Ammon's horn (tissue), 1 donor: ENCODE measurements around the gene ZNF467.

Source experiments
- DNase-seq: peaks from one replicate; pipeline ENCODE4 v3.0.0-alpha.2; 2016; ENCODE audit warnings: low spot score

The ZNF467 gene

DNA sequence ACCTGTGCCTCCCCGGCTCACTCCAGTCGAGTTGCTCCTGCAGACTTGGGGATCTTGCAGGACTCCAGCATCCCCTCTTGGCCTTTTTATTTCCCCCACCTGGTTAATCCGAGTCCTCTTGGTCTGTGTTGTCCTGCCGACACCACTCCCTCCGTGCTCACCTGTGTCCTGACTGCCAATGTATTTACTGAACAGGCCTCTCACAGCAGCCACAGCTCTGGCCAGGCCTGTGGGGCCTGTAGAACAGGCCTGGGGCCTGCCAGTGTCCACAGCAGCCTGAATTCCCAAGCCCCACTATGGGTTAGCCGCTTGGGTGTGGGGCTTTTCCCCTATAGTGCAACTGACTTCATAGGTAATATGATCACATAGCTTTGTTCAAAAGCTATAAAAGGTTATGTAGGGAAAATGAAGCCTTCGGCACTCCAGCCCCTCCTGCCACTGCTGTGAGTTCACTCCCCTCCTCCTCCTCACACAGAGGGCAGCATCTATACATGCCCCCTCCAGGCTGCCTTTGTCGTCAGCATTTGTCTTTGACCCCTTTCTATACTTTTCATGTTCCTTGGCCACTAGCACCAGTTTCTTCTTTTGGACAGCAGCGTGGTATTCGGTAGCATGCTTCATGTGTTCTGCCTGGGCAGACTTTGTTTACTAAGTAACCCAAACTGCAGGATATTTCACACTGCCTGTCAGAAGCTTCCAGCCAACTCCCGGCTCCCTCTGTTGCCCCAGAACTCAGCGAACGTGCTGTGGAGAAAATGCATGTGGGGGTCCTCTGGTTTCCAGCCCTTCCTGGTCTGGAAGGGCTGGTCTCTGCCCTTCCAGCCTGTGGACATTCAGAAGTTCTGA lies 46.1 kb downstream of the ZNF467 start:
- DNase-seq: no peak

DNA sequence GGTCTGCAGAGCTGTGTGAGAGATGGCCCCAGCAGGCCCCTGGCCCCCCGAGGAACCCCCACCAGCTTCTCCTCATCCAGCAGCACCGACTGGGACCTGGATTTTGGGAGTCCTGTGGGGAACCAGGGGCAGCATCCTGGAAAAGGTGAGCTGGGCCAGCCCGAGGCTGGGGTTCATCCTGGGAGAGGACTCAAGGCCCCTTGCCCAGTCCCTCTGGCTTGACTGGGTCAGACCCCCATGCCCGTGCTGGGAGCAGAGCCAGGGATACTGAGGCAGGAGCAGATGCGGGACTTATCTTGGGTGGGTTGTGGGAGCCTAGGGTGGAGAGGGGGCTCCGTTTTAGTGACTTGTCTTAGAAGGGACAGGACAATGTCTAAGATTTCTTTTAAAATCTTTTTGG lies 47.5 kb downstream of the ZNF467 start:
- no peak for DNase-seq

DNA sequence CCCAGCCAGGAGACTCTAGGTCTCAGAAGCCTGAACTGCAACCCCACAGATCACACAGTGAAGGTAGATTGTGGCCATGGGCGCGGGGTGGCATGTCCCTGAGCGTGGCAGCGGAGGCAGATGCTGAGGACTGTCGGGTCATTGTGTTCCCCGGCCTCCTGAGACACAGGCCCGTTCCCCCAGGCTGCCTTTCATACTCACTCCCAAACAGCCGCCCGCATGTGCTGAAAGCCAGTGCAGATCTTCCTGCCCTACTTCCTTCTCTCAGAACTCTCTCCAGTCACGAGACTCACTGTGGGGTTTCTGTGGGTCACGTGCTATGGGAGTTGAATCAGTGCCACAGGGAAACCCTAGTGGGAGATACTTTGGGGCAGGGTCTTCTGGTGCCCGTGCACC lies 48.0 kb downstream of the ZNF467 start:
- DNase-seq: no peak

DNA sequence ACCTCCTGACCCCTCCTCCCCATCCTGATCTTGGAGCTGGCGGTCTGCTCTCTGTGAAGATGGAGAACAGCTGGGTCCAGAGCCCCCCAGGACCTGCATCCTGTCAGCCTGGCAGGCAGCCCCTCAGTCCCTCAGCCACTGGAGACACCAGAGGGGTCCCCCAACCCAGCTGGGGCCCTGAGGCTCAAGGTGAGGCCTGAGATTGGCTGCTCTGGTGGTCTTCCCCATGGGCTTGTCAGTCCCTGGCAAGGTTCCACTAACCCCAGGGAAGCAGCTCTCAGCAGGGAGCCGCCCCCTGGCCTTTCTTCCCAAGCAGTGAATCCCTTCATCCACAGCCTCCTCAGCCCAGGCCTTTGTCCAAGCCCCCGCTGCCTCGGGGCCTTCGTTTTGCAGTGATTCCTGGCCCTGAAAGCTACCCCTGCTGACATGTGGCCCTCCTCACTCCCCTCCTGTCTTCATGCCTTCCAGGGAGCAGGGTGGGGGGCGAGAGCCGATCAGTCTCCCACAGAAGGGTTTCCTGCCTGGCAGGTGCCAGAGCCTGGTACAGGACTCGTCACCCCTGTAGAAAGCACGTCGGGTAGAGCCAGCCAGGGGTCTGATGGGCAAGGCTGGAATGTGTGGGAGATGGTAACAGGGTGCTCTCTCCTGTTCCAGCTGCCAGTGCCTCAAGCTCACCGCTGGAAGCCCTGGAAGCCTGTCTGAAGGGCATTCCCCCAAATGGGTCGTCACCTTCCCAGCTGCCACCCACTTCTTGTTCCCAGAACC lies 48.5 kb downstream of the ZNF467 start:
- DNase-seq: no peak

DNA sequence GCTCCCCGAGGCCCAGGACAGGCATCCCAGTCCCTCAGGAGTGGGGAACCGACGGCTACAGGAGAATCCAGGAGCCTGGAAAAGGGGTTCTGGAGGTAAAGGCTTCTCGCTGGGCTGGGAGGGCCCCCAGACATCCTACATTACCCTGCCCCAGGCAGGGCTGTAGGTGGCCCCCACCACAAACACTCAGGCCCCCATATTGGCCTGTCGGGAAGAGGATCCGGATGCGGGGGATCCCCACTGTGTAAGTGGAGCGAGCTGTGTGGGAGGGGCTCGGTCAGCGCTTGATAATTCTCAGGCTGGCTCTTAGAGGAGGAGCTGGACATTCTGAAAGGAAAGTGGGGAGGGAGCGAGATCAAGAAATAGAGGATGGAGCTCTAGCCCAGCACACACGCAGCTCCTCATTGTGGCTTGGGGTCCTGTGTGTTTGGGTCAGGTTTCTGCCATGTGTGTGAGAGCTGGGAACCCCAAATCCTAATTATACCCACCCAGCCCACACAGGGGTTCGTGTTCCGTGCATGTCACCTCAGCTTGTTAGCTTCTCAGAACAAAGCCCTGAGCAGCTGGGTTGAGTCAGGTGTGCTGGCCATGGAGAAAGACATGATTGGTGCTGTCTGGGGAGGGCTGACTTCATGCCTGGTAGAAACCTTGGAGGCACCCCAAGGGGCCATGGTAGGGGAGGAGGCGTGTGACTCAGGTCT lies 49.4 kb downstream of the ZNF467 start:
- no peak for DNase-seq

DNA sequence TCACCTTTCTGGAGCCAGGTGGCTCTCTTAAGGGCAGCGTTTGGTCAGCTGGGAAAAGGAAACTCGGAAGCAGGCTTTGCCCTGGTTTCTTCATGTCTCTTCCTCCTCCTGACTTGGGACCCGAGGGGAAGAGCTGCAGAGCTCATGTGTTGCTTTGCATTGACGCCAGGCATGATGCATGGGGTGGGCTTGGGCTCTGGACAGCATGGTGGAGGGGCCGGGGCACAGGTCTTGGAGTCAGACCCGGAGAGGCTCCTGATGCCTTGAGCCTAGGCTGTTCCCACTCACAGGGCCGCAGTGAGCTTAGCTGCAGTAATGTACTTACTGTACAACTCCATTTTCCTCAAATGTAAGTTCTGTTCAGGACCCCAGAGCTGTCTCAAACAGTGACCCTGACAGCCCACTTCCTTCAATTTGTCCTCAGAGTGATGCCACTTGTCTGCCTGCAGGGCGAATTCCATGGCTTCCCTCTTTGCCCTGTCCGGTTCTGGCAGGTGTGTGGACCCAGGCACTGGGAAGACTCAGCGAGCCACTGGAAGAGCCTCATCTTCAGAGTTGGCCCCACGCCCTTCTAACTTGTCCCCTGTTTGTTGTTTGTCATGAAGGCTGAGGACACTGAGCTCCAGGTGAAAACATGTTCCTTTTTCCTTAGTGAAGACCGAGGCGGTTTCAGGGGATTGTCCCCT lies 50.2 kb downstream of the ZNF467 start:
- no peak for DNase-seq

DNA sequence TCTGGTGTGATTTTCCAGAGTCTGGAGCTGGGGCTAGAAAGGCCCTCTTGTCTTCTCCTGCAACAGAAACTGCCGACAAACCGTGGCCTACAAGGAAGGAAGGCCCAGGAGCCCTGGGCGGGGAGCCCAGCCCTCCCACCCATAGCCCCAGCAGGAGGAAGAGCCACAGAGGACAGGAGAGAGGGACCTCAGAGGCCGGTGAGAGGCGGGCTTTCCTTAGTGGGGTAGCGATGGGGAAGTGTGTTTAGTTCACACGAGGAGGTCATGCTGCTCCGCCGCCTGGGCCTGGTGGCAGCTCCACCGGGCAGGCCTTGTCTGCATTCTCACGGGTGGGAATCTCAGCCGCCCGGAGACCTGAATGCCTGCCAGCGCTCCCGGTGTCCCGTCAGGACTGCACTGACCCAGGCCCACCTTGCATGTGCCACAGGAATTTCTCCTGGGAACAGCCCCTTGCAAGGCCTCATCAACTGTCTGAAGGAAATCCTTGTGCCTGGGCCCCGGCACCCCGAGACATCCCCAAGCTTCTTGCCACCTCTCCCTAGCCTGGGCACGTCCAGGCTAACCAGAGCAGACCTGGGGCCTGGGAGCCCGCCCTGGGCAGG lies 50.9 kb downstream of the ZNF467 start:
- DNase-seq: no peak

DNA sequence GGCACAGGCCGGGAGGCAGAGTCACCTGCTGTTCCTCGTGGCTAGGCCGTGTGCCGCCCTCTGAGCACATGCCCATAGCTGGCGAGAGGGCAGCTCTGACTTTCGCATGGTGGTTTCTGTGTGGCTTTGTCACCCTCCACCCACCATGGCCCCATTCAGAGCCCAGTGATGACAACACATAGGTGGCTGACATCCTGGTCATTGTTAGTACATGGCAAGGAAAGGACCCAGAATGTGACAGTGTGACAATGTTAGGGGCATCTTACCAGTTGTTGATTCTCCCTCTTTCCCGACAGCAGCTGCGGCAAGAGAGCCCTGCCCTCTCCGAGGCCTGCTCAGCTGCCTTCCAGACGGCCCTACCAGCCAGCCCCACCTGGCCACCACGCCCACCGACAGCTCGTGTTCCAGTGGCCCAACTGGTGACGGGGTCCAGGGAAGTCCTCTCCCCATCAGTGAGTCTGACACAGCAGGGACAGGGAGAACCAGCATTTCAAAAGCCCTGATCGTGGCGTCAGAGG lies 52.2 kb downstream of the ZNF467 start:
- DNase-seq: no peak

DNA sequence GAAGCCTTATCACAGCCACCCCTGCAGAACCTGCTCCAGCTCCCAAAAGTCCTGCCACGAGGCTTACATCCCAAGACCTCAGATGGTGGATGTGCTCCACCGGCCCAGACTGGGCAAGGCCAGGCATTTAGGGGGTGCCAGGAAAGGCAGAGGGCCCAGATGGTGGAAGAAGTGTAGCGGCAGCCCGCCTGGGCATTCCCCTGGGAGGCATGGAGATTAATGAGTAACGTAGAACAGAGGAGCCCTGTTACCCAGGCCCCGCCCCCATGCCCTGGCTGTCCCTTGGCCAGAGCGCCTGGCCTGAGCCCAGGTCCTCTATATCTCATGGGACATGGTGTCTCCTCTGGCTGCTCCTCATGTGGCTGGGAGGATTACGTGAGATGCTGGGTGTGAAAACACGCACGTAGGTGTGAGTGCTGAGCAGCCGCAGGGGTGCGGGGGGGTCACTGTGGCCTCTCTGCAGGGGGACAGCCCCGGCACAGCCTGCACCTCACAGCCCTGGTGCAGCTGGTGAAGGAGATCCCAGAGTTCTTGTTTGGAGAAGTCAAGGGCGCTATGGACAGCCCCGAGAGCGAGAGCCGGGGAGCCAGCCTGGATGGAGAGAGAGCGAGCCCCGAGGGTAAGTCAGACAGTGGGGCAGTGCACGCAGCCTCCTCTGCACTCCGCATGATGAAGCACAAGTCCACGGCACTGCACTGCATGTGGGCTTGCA lies 52.9 kb downstream of the ZNF467 start:
- peak; percentile 93 for DNase-seq

DNA sequence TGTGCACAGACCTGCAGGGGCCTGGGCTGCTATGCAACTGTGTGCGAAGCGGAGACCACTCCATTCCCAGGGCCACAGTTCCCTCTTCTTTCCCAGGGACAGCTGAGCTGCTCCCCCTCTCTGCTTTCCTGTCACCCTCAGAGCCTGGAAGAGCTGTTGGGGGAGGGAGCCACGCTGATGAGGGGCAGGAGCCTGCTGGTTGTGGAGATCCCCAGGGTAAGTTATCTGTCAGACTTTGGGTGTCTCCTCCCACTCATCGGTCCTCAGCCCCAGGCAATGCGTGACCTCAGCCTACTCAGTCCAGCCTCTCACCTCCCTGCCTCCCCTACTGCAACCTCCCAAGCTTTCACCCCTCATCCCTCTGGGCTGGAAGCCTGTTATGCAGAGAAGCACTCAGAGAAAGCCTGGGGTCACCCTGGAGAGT lies 53.5 kb downstream of the ZNF467 start:
- DNase-seq: no peak

DNA sequence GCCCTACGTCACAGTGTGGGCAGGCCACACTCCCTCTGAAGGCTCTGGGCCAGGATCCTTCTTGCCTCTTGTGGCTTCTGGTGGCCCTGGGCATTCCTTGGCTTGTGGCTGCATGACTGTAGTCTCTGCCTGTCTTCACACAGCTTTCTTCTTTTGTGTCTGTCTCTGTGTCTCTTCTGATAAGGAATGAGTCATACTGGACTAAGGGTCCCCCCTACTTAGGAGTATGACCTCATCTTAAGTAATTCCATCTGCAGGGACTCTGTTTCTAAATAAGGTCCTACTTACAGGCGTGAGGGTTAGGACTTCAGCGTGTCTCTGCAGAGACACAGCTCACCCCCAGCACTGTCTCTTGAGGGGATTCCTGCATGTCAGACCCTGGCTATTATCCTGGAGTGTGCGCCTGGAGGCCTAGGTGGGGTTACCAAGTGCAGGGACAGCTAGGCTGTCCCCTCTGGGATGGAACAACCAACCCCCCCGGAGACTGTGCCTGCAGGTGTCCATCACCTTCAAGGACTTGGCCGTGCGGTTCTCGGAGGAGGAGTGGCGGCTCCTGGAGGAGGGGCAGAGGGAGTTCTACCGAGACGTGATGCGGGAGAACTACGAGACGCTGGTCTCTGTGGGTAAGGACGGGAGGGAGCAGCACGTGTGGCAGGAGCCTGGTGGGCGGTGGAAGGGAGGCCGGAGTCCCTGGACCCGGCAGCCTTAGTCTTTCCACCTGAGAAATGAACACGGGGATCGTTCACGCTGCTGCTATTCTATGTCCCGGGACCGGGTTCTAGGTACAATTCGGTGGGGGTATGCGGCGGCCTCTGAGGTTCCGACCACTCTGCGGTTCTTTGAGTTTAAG lies 54.1 kb downstream of the ZNF467 start:
- no peak for DNase-seq

DNA sequence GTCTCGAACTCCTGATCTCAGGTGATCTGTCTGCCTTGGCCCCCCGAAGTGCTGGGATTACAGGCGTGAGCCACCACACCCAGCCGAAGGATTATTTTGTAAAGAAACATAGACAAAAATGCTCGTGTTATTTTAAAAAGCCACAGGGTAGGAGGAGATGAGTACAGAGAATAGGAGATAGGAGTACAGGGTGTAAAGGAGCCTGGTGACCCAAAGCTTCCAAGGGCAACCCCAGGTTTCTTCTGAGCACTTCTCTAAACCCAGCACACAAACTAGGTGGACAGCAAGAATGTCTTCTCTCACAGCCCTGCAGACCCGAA lies 54.7 kb downstream of the ZNF467 start:
- no peak for DNase-seq

DNA sequence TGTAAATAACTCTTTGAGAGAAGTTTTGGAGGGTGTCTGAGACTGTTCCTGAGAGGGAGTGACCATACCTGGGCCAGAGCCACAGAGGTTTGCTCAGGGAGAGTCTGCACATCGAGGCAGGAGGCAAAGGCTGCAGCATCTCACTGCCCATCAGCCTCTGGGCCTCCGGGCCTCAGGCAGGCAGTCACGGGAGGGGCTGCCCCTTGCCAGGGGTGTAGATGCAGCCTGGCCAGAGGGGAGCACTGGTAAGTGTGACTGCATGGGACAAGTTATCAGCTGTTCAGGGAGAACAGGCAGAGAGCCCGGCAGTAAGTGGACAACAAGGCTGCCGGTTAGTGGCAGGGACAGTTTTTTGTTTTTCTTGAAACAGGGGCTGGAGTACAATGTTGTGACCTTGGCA lies 55.9 kb downstream of the ZNF467 start:
- no peak for DNase-seq

DNA sequence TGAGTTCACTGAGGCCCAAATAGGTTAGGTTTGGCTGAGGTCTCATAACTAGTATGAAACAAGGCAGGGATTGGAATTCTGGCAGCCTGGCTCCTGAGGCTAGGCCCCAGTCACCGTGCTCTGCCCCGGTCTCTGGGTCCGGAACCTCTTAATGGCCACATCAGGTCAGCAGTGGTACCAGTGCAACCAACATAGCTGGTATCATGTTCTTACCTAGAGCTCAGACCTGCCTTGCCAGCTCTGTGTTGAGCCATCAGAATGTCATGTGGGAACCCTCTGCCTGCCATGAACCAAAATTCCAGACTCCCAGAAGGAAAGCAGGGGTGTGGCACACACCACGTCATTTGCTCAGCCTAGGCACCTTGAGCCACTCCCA lies 56.5 kb downstream of the ZNF467 start:
- no peak for DNase-seq

DNA sequence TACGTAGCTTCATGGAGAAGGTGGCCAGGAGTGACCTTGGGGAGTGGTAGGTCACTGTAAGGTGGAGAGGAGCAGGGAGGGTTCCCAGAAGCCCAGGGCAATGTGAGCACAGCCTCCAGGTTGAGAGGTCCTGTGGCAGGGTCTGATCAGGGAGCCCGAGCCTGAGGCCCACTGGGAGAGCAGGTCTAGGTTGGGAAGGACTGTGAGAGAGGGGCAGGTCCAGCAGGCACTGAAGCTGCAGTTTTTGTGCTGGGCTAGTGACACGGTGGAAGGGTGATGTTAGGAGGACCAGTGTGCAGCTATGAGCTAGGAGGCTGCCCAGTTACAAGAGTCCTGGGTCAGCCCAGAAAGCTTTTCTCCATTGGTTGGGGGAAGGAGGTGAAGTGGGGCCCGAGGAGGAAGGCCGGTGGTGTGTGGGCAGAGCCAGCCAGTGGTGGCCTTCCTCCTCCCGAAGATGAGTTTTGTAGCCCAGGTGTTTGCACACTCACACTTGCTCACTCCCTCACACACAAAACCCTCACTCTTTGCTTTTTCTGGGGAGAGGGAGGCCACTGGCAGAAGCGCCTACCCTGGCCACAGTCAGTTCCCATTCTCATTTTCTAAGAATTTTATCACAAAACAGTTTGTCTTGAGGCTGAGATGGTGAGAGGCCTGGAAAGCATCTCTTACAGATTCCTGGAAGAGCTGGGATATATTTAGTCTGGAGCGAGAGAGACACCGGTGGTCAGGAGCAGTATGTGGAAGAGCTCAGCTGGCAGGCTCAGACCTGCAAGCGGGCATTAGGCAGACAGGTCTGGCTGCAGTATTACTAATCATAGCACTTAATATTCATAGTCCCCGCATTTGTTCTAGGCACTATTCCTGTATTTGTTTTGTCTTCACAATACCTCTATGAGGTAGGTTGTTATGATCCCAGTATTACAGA lies 57.1 kb downstream of the ZNF467 start:
- no peak for DNase-seq

DNA sequence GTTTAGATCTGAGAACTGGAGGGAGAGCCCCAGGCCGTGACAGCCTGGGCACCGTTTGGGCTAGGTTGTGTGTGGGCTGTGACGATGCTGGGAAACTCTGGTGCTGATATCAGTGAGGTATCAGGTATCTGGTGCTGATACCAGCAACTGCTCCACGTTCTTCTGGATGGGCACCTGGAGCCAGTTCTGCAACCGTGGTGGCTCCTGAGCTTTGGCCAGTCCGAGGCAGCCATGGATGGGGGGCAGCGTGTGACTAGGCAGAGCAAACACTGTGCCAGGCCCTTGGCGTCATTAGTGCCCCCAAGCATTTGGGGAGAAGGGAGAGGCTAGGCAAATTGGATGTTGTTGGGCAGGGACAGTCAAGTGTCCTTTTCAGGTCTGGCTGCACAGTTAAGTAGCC lies 57.9 kb downstream of the ZNF467 start:
- DNase-seq: no peak

DNA sequence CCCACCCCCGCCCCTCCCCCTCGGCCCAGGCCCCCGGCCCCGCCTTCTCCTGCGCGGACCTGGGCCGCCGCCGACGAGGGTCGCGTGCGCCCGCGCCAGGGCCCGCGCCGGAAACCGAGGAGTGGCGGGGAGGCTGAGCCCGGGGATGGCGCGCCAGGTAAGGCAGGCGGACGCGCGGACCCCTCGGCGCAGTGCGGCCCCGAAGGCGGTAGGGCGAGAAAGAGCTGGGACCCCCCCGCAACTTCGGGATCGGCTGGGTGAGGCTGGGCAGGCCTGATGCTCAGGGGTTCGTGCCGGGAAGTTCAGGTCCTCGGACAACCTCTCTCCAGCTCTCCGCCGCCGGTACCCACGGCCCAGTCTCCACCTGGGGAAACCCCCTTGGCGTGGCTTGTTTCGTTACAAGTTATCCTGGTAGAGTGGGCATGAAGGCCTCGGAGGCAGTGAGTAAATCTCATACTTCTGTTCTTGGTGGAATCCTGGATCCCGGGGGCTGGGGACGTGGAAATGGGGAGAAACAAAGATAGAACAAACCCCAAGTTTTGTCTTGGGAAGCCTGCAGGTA lies 58.4 kb downstream of the ZNF467 start:
- peak; percentile 40 for DNase-seq
